Measurements from ENCODE around the gene HADHA.

HADHA gene

DNA sequence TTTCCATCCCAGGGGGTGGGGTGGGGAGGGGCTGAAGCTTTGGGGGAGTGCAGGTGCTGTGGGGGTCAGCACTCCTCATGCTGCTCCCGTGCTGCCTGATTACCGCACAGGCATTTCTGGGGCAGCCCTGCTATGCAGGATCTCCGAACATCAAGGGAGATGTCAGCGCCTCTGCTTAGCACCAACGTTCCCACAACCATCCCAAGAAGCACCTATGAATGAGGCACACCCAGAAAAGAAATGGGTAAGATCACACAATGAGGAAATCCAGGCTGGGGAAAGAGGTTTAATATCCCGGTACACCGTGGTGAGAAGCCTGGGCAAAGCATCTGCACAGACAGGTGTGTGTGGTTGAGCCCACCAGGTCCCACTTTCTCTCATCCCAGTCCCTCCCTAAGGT is 54.1 kb downstream of the HADHA start:
- DNase-seq, result no peak

DNA sequence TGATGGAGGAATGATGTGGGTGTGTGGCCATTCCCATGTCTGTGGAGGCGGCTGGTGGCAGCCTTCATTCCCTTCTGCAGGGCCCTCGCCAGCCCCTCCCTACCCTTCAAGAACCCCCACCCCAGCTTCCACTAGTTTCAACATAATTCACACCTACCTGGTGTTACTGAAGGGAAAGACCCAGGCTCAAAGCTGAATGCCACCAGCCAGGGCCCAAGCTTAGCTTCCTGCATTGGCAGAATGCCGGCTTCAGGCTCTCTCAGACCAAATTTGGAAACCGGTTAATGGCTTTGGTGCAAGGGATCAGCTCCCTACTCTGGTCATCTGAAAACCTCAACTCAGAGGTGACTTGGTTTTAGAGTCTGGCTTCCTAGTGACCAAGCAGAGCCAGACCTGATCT is 54.7 kb downstream of the HADHA start:
- no peak for DNase-seq

DNA sequence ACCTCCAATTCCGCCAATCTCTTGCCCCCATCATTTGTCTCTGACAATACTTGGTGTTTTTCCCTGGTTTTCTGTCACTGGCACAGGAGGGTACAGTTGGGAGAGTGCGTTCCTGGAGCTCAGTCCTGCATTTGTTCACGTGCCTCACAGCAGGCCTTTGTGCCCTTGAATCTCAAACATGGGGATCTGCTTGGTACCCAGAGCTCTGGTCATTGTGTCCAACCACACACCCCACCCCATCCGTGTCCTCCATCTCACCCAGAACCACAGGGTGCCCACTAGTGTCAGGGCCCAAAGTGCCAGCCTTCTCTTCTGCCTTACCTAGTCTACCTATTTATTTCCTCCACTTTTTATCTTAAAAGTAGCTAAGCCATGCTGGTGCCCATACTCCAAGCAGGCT is 55.3 kb downstream of the HADHA start:
- no peak for DNase-seq

DNA sequence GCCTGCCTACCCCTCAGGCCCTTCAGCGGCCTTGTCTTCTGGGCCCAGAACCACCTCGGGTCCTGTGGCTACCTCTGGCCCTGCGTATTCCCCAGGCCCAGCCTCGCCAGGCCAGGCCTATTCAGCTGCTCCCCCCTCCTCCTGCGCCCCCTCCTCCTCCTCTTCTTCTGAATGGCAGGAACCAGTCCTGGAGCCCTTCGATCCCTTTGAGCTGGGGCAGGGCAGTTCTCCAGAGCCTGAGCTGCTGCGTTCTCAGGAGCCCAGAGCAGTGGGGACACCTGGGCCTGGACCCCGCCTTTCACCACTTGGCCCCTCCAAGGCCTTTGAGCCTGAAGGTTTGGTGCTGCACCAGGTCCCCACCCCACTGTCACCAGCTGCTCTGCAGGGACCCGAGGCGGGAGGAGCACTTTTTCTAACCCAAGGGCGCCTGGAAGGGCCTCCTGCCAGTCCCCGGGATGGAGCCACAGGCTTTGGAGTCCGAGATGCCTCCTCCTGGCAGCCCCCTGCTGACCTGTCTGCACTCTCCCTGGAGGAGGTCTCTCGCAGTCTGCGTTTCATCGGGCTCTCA is 56.8 kb downstream of the HADHA start:
- DNase-seq, result no peak

DNA sequence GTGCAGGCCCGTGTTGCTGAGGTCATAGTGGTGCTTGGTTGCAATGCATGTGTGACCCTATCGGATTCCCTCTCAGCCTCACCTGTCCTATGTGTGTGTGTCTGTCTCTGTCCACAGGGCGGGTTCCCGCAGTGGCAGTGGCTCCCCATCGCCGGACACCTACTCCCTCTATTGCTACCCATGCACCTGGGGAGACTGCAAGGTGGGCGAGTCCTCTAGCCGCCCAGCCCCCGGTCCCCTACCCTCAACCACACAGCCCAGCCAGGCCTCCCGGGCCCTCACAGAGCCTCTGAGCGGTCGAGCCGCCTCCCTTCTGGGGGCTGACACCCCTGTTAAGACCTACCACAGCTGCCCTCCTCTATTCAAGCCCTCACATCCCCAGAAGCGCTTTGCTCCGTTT is 57.3 kb downstream of the HADHA start:
- no peak for DNase-seq

DNA sequence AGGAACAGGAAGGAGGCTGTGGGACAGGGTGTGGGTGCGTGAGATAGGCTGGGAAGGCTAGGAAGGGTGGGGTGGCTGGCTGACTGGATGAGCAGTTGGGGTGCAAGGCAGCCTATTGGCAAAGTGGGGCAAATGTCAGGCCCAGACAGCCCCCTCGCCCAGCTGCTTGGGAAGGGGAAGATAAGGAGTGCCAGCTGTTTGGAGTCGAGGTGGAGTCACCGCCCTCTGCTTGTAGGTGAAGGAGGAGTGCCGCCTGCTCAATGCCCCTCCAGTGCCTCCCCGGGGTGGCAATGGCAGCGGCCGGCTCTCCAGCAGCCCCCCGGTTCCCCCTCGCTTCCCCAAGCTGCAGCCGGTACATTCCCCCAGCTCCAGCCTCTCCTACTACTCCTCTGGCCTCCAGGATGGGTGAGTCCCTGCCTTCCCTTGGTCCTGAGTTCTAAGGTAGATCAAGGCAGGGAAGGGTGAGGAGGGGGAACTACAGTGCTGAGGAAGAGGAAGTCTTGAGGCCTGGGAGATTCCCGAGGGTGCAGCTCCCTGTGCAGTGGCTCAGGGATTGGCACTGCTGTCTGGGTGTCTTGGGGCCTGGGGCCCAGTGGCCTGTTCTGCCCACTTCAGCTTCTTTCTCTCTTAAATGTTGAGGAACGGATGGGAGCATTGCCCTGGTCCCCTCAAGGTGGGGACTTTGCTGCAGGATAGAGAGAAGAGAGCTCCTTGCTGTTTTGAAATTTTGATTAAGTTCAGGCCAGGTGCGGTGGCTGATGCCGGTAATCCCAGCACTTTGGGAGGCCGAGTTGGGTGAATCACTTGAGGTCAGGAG is 58.3 kb downstream of the HADHA start:
- no peak for DNase-seq

DNA sequence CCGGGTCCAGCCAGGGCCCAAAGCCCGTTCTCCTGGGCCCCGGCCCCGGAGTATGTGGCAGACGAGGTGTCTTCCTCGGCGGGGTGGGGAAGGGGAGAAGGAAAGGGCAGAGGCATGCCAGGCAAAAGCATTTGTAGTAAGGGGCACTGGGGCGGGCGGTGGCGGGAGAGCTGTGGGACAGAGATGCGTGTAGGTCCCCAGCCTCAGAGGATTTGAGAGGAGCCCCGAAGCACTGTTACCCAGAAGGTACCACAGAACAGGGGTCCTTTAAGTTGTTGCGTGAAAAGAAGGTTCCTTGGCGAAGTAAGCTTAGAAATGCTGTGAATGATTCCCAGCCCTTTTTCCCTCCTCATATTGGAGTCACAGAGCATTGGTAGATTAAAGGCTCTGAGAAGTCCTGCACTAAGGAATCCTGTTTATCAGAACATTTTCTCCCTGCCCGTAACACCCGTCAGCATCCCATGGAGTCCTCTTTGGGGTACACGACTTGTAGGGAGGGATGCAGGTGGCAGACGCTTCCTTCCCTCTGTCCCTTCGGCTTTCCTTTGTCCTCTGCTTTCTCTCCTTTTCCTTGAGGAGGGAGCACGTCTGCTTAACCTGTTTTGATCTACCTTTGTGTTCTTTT is 59.0 kb downstream of the HADHA start:
- no peak for DNase-seq

DNA sequence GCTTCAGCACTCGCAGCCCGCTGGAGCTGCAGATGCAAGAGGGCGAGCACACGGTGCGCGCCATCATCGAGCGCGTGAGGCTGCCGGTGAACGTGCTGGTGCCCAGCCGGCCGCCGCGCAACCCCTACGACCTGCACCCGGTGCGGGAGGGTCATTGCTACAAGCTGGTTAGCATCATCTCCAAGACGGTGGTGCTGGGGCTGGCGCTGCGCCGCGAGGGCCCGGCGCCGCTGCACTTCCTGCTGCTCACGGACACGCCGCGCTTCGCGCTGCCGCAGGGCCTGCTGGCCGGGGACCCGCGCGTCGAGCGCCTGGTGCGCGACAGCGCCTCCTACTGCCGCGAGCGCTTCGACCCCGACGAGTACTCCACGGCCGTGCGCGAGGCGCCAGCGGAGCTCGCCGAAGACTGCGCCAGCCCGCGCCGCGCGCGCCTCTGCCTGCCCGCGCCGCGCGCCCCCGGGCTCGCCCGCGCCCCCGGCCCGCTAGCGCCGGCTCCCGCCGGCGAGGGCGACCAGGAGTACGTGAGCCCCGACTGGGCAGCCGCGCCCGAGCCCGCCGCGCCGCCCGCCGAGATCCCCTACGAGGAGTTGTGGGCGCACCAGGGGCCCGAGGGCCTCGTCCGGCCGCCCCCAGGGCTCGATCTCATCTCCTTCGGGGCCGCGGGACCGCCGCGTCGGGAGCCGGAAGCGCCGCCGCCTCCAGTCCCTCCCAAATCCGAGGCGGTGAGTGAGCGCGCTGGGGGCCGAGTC is 59.7 kb downstream of the HADHA start:
- peak; percentile 83 for DNase-seq

DNA sequence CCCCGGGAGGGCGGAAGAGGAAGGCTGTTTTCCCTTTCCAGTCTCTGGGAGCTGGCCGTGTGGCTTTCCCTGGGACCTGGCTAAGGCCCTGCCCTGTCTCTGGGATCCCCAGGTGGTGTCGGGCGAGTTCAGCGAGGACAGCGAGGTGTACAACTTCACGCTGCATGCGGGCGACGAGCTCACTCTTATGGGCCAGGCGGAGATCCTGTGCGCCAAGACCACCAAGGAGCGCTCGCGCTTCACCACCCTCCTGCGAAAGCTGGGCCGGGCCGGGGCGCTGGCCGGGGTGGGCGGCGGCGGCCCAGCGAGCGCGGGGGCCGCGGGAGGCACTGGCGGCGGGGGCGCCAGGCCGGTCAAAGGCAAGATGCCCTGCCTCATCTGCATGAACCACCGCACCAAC is 60.3 kb downstream of the HADHA start:
- DNase-seq, result no peak

DNA sequence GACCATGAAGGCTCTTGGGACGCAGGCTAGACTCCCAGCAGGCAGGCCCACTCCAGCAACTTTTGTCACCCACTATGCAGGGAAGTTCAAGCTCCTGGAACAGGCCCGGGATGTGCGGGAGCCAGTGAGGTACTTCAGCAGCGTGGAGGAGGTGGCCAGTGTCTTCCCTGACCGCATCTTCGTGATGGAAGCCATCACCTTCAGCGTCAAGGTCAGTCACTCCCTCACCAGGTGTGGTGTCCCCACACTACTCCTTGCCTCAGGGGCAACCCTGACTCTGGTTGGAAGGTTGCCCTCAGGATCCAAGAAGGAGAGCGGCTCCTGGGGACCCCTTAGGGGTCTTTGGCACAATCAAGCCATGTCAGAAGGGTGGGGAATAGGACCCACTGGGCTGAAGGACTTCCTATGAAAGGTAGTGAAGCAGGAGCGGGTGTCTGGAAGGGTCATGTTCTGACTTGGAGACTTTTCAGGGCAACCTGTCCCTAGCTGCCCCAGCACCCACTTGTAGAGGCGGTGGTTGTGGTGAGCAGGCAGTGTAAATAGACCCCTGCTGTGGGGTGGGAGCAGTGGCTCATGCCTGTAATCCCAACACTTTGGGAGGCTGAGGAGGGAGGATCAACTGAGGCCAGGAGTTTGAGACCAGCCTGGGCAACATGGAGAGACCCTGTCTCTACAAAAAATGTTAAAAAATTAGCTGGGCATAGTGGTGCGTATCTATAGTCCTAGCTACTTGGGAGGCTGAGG is 61.4 kb downstream of the HADHA start:
- DNase-seq, result no peak

DNA sequence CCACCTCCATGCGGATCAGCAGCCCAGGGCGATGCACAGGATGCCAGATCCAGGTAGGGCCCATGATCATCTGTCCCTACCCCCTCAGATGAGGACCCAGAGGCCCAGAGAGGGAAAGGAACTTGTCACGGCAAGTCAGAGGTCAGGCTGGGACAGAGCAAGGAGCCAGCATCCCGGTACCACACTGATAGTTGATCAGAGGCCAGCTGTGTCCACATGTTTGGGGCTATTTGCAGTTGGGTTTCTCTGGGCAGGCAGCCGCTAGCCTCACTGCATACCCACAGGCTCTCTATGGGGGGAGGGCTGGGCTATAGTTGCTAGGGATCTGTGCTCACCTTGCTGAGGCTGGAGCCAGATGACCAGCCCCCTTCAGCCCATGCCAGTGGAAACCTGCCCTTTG is 62.0 kb downstream of the HADHA start:
- DNase-seq, result no peak

DNA sequence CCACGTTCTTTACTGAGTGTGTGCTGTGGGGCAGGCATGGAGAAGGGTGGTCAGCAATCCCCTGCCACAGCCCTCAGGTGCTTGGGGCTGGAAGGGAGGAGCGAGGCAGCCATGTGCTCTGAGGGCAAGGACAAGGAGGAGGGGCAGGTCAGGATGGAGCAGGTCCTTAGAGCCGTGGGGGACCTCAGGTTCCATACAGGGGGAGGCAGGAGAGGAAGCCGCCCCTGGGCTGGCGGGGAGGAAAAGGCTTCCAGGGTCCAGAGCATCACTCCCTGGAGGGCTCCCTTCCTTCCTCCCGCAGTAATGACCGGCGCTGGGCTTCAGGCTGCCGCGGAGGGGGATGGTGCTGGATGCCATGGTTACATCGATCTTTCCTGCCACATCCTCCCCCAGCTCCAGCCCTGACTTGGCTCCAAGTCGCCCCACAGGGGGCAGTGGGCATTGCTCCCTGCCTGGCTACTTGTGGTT is 65.0 kb downstream of the HADHA start:
- no peak for DNase-seq

DNA sequence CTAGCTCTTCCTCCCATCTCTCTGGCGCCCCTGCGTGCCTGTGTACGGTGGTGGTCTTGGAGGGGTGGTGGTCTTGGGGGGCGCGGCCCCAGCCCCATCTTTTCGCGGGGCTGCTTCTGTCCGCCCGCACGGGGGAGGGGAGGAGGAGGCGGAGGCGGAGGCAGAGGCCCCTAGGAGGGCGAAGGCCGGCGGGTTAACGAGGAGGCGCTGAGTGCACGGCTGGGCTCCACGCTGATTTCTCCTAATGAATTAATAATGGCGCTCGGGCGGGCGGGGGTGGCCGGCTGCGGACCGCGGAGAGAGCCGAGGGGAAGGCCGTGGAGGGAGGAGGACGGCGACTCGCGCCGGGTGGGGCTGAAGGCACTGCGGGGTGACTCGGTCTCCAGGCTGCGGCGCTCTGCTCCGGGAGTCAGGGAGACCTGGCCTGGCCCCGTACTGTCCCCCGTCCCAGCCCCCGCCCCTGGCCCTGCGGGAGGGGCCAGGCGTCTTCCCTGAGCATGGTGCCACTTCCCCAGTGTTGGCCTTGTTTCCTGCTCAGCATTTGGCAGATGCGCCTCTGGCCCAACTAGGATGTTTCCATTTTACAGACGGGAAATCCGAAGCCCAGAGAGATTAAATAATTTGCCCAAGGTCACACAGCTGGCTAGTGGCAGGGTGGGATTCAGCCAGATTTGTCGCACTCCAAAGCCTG is 65.5 kb downstream of the HADHA start:
- no peak for DNase-seq

DNA sequence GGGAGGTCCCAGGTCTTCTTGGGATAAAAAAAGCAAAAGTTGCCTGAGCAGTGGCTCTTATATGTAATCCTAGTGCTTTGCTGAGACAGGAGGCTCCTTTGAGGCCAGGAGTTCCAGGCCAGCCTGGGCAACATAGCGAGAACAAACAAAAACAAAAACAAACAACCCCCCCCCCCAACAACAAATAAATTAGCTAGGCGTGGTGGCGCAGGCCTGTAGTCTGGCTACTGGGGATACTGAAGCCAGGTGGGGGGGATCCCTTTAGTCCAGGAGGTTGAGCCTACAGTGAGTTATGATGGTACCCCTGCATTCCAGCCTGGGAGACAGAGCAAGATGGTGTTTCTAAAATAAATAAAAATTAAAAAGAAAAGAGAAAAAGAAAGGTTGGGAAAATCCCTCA is 66.2 kb downstream of the HADHA start:
- DNase-seq, result no peak

DNA sequence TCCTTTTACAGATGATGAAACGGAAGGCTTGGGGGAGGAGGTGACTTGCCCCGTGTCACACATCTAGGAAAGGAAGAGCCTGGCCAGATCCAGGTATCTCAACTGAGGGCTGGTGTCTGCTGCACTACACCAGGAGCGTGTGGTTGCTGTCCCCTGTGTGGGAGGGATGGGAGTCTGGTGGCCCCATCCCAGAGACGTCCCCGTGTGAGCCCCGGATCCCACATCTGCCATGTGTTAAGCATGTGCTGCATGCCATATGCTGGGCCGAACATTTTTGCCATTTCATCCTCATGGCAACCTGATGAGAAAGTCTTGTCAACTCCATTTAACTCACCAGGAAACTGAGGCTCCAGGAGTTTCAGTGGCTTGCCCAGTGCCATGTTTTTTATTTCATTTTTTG is 67.3 kb downstream of the HADHA start:
- DNase-seq, result no peak

DNA sequence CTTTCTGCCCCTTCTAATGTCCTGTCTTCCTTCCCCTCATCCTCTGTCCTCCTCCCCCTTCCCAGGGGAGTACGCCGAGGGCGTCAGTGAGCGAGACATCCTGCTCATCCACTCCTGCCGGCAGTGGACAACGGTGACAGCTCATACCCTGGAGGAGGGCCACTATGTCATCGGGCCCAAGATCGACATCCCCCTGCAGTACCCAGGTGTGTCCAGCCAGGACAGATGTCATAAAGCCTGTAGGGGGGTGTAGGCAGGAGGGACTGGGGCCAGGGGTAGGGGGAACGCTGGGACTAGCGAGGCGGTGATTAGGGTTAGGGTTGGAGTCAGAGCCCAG is 68.2 kb downstream of the HADHA start:
- no peak for DNase-seq

DNA sequence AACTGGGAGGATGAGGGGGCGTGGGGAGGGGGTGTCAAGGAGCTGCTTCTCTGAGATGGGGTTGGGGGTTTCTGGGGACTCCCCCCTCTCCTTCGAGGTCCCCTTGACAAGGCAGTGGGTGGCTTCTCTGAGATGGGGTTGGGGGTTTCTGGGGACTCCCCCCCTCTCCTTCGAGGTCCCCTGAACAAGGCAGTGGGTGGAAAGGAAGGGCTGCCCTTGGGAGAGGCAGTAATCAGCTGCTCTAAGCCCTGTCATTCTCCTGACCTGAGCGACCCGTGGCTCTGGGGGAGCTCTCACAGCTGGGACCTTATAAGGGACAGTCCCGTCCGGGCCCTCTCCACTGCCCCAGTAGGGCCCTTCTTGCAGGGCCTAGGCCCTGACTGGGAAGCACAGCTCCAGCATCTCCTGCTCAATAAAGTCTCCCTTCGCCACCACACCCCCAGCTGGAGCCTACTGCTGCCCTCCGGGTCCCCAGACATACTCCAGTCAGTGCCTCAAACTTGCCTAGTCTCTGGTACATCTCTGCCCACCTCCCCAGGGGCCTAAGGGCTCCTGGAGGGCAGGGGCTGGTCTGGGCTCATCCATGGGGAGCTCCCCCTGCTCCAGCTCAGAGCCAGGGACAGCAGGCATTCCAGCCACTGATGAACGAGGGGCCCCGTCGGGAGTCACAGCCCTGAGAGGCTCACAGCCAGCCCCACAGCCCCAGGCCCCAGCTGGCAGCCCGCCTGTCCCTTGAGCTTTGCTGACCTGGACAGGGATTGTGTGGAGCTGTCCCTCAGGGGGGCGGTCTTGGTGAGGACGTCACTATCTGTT is 68.8 kb downstream of the HADHA start:
- DNase-seq, result no peak

DNA sequence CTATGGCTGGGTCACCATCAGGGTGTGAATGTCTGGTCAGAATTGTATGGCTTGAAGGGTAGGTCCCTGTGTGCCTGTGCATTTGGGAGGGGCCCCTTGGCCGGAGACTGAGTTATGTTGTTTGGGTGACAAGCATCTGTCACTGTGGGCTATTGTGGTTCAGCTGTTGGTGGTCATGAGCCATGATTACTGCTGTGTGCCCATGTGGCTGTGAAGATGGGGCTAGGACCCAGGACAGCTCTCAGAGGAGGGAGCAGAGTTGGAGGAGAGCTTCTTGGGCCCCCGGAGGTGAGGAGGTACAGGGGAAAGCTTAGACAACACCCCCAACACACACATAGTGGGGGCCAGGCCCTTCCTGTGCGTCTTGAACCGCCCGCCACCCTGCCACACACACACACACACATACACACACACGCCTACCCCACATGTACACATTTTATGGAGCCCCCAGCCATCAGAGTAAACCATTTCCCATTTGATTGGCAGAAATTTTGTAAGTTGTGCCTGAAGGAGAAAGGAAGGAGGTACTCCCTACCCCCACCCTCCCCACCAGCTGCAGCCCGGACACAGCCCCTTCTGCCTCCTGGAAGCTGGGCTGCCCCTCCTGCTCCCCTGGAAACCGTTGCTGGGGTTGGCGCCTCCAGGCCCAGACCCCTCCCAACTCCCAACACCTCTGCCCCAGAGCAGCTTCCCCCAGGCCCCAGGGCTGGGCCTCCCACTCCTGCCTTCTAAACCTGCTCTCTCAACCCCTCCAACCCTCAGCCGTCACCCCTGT is 69.6 kb downstream of the HADHA start:
- DNase-seq, result no peak

DNA sequence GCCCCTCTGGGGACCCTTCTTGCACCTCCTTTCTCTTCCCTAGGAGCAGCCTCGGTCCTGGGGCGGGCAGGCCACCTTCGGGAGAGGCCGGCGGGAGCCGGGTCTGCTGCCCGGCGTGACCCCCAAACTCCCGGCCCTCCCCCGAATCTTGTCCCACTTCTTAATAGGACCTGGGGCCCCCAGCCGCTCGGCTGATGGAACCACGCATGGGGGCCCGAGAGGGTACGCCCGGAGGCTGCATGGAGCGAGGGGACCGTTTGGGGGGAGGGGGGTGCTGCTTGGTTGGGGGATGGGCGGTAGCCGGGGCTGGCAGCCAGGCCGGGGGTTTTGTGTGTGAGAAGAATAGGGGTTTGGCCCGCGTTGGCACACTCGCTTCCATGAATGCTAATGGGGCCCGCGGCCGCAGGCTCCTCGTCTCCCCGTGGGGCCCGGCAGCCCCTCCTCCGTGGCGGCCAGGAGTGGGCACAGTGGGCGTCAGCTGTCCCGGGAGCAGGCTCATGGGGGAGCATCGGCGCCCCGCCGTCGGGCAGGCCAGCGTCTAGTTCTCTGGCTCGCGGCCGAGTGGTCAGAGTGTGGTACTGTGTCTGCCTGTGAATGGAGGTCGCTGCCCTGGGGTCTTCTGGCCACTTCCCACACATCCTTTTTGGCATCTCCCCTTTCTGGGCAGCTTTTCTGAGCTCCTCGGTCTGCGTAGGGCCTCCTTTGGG is 70.5 kb downstream of the HADHA start:
- no peak for DNase-seq

Measured in activated gamma-delta T cell treated with Interleukin-2 at 50 U/mL for 16 hours (primary cell).